HG02884 (cell line): ENCODE data around the gene RHBDL1.
"Not testable (repeated sequence)": the region's sequence is repeated elsewhere in the genome, so short reads cannot be mapped to it uniquely, and the experiment has no call there.

ENCODE experiments used
- ATAC-seq: cut with Tn5 transposase; IDR thresholded peaks from one replicate; pipeline ENCODE4 v1.9.1; 2021; ENCODE audit warnings: mild to moderate bottlenecking, moderate library complexity; ENCODE audit not compliant: unreplicated experiment

RHBDL1 gene

GRCh38 chr16:684071-684794, 8.8 kb downstream of the RHBDL1 start, which contains the start of gene JMJD8:
TSS of gene JMJD8 (minus strand) at chr16:684334. CDS start at chr16:684319, 15 bp downstream.
- ATAC-seq, result peak; percentile 55

- ATAC-seq, result no peak
Measured at GRCh38 chr16:684961-685696, 9.7 kb downstream of the RHBDL1 start.

DNA sequence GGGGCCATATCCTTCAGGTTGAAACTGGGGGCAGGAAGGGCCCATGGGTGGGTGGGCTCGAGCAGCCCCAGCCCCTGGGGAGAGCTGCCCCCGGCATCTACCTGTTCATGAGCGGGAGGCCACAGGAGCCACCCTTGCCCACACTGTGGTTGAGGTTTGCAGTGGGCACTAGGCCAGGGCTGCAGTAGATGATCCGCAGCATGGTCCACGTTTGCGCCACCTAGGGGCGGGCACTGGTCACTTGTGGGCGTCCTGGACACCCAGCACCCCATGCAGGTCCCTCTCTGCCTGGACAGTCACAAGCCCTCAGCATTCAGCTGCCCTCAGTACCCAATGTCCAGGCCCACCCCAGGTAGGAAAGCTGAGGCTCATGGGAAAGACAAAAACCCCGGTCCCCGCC, 10.5 kb downstream of the RHBDL1 start:
- no peak for ATAC-seq

DNA sequence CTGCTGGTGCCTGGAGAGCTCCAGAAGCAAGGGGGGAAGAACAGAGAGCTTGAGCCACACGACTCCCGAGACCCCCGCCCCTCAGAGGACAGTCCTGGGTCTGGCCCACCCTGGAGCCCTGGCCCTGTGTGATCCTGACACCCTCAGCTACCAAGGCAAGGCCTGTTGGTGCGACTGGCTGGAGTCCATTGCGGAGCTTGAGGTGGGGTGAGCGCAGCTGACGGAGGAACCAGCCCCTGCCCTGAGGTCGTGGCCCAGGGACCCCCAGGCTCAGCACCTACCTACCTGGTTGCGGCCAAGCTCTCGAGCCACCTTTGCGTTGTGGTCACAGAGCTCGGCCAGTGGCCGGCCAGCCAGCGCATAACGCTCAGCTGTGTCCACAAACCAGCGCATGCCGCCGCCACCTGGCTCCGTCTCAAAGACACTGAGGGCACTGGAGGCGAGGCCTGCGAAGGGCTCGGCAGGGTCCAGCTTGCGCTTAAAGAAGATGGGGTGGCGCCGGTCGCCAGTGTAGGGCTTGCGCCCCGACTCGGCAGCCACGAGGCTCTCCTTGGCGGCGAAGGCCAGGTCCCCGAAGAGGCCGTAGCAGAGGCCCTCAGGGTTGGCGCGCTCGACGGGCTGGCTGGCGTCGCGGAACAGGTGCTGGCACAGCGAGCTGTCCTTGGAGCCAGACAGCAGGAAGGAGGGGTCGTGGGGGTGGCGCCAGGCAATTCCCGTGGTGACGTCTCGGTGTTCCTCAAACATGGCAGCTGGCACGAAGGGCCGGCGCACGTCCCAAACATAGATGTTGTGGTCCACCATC, 11.2 kb downstream of the RHBDL1 start:
- no peak for ATAC-seq

- no peak for ATAC-seq
Measured at GRCh38 chr16:687499-687898, 12.0 kb downstream of the RHBDL1 start.

DNA sequence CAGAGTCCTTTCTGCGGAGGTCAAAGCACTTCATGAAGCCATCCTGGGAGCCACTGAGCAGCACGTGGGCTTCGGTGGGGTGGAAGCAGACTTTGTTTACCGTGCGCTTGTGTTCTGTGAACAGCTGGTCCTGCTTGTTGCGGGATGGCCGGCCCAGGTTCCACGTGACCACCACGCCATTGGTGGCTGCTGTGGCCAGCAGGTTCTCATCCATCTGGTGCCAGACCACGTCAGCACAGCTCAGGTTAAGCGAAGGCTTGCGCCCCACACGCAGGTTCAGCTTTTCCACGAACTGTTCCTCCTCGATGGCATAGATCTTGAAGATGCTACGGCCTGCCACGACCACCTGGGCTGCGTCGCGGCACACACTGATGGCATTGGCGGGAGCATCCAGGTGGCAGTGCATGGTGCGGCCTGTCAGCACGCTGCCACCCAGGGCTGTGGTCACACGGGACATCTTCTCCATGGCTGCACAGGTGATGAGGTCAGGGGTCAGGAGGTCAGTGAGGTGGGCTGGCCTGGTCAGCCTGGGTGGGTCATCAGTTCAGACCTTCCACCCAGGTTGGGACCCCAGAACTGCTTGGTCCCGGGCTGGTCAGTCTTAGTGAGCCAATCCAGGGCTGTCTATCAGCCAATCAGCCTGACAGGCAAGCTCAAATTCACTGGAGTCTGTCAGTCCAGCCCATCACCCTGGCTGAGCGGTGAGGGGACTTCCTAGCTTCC, 13.9 kb downstream of the RHBDL1 start:
- ATAC-seq, result no peak

GRCh38 chr16:691242-691641, 15.8 kb downstream of the RHBDL1 start:
- not testable (repeated sequence) for ATAC-seq

- ATAC-seq, result no peak
Measured at GRCh38 chr16:692356-693108, 17.1 kb downstream of the RHBDL1 start.

DNA sequence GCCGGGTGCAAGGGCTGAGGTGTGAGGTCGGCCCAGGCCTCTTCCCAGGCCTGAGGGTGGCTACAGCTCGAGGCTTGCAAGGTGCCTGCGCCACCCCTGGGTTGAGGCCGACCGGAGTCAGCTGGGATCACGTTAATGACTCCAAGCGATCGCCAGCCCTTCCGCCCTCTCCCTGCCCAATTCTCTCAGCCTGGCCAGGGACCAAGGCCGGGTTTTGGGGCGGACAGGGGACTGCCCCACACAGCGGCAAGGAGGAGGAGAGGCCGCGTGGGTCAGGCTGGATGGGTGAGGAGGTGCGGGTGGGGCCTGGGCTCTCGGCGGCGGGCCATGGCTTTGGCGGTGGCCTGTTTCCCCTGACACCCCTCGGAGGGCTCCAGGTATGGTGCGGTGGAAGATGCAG, 17.9 kb downstream of the RHBDL1 start:
- no peak for ATAC-seq

DNA sequence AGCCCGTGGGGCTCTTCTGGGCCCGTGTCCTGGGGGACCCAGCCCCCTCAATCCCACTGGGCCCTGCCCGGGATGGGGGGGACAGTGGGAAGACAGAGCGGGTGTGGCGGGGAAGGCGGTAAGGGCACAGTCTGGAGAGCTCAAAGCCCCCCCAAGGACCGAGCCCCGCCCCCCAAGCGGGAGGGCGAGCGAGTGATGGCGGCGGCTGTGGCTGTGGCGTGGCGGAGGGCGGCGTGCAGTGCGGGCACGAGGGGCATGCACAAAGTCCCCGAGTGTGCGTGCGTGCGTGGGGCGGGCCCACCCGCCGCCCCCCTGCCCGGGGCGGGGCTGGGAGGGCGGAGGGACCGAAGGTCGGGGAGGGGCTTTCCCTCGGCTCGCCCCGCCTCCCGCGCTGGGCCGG, 18.3 kb downstream of the RHBDL1 start:
- ATAC-seq, result no peak

GRCh38 chr16:694187-694862, 18.9 kb downstream of the RHBDL1 start:
- ATAC-seq, result no peak

DNA sequence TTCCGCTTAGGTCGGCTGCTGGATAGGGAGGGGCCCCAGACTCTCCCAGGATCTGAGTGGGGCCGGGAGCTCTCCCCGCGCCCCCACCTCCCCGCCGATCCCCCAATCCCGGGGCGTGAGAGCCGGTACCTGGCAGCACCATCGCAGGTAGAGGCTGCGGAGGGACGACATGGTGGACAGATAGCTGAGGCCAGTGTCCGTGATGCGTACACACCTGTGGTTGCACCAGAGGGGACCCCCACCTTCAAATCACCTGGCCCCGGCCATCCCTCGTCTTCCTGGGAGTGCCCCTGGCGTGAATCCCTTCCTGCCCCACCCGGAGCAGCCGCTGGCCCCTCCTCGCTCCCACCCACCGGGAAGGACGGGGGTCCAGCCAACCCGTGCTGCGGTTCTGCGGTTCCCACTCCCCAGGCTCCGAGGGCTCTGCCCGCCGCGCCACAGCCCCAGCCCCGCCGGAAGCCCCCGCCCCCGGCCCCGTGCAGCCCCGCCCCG, 19.4 kb downstream of the RHBDL1 start:
- no peak for ATAC-seq

- no peak for ATAC-seq
Measured at GRCh38 chr16:695355-696089, 20.1 kb downstream of the RHBDL1 start.

GRCh38 chr16:698911-699671, 23.6 kb downstream of the RHBDL1 start:
- ATAC-seq, result no peak

GRCh38 chr16:700684-701584, 25.5 kb downstream of the RHBDL1 start:
- ATAC-seq, result no peak

DNA sequence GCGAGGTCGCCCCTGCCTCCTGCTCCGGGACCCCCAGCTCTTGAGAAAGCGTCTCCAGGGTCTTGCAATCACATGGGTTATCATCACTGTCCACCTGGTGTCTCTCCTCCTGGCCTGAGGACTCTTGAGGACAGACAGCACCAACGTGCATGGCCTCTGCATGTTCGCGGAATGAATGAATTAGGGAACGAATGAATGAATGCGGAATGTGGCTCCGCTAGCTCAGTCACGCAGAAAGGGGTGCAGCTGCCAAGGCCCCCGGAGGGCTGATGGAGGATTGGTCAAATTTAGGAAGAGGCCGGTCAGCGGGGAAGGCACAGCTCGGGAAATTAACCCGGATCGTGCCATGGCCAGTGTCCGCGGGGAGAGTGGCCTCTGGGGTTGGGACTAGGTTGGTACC, 26.9 kb downstream of the RHBDL1 start:
- no peak for ATAC-seq

DNA sequence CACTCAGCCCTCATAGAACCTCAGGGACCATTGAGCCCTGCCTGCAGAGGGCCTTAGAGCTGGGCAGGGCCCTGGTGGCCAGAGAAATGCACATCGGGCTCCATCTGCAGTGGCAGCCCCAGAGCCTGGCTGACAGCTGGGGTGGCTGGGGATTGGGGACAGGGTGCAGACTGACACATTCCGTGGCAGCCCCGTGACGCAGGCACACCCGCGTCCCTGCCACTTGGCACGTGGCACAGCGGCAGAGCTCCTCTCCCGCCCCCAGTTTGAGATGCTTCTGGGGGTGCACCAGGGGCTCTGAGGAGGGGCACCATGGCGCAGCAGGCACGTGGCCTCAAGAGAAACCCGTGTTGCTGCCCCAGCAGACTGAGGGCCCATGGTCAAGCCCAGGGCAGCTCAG, 27.9 kb downstream of the RHBDL1 start:
- ATAC-seq, result no peak
